HG02973 (cell line): ENCODE results near the gene COL10A1.

Experiments
- ATAC-seq: cut with Tn5 transposase; IDR thresholded peaks from one replicate; pipeline ENCODE4 v1.9.1; 2021; ENCODE audit warnings: moderate library complexity; ENCODE audit not compliant: unreplicated experiment

Gene COL10A1

GRCh38 chr6:116126032-116126431 lies at the start of gene COL10A1:
Gene COL10A1 (minus strand): TSS chr6:116126132. CDS start chr6:116125492, 640 bp downstream.
- no peak for ATAC-seq

- no peak for ATAC-seq
These were observed 49.4 kb upstream of the COL10A1 start for GRCh38 chr6:116175344-116175743.

GRCh38 chr6:116173928-116174327 lies 48.0 kb upstream of the COL10A1 start:
- ATAC-seq, result no peak

GRCh38 chr6:116170358-116171057 lies 44.6 kb upstream of the COL10A1 start:
- ATAC-seq, result no peak

GRCh38 chr6:116169880-116170279 lies 43.9 kb upstream of the COL10A1 start:
- no peak for ATAC-seq

GRCh38 chr6:116168148-116168547 lies 42.2 kb upstream of the COL10A1 start:
- ATAC-seq, result no peak

- ATAC-seq, result no peak
These were observed 40.4 kb upstream of the COL10A1 start for GRCh38 chr6:116166369-116166768.

GRCh38 chr6:116165596-116165995 lies 39.7 kb upstream of the COL10A1 start:
- no peak for ATAC-seq

- ATAC-seq, result no peak
These were observed 34.0 kb upstream of the COL10A1 start for GRCh38 chr6:116159782-116160524.

GRCh38 chr6:116158641-116159040 lies 32.7 kb upstream of the COL10A1 start:
- ATAC-seq, result no peak

- no peak for ATAC-seq
These were observed 31.5 kb upstream of the COL10A1 start for GRCh38 chr6:116157391-116157790.

GRCh38 chr6:116156405-116157326 lies 30.7 kb upstream of the COL10A1 start:
- ATAC-seq, result no peak

GRCh38 chr6:116154887-116155286 lies 29.0 kb upstream of the COL10A1 start:
- no peak for ATAC-seq

- no peak for ATAC-seq
These were observed 26.7 kb upstream of the COL10A1 start for GRCh38 chr6:116152620-116153019.

GRCh38 chr6:116145803-116146675 lies 20.1 kb upstream of the COL10A1 start:
- ATAC-seq, result no peak

- no peak for ATAC-seq
These were observed 18.7 kb upstream of the COL10A1 start for GRCh38 chr6:116144605-116145004.

- ATAC-seq, result no peak
These were observed 14.0 kb upstream of the COL10A1 start for GRCh38 chr6:116139917-116140316.

GRCh38 chr6:116136933-116137340 lies 11.0 kb upstream of the COL10A1 start:
- ATAC-seq, result no peak

- no peak for ATAC-seq
These were observed 10.4 kb upstream of the COL10A1 start for GRCh38 chr6:116136373-116136772.

GRCh38 chr6:116133453-116133852 lies 7.5 kb upstream of the COL10A1 start:
- no peak for ATAC-seq
